Activated CD4-positive, CD25-positive, alpha-beta regulatory T cell treated with anti-CD3 and anti-CD28 coated beads, Interleukin-2, amount 50 U/mL, for 72 hours (primary cell): ENCODE measurements around the gene KIRREL3.
"Not testable (repeated sequence)": the region's sequence is repeated elsewhere in the genome, so short reads cannot be mapped to it uniquely, and the experiment has no call there.

ENCODE experiments used
- DNase-seq: peaks from one replicate; pipeline ENCODE4 v3.0.0; 2021

KIRREL3 gene

GRCh38 chr11:126411971-126412381 is 588.6 kb downstream of the KIRREL3 start:
- no peak for DNase-seq

GRCh38 chr11:126410649-126411048 is 589.9 kb downstream of the KIRREL3 start:
- DNase-seq, result no peak

- no peak for DNase-seq
Observed at GRCh38 chr11:126409620-126409985, 591.0 kb downstream of the KIRREL3 start.

- DNase-seq, result no peak
Observed at GRCh38 chr11:126408901-126409619, 591.5 kb downstream of the KIRREL3 start.

- DNase-seq, result no peak
Observed at GRCh38 chr11:126408496-126408895, 592.1 kb downstream of the KIRREL3 start.

- no peak for DNase-seq
Observed at GRCh38 chr11:126407682-126408288, 592.8 kb downstream of the KIRREL3 start.

- DNase-seq, result no peak
Observed at GRCh38 chr11:126407101-126407521, 593.5 kb downstream of the KIRREL3 start.

- no peak for DNase-seq
Observed at GRCh38 chr11:126406368-126406767, 594.2 kb downstream of the KIRREL3 start.

GRCh38 chr11:126405906-126406305 is 594.7 kb downstream of the KIRREL3 start:
- DNase-seq, result no peak

GRCh38 chr11:126405374-126405773 is 595.2 kb downstream of the KIRREL3 start:
- DNase-seq, result no peak

- DNase-seq, result no peak
Observed at GRCh38 chr11:126404367-126404766, 596.2 kb downstream of the KIRREL3 start.

GRCh38 chr11:126403658-126404057 is 596.9 kb downstream of the KIRREL3 start:
- DNase-seq, result no peak

- no peak for DNase-seq
Observed at GRCh38 chr11:126403022-126403581, 597.5 kb downstream of the KIRREL3 start.

GRCh38 chr11:126400479-126400878 is 600.1 kb downstream of the KIRREL3 start:
- no peak for DNase-seq

- no peak for DNase-seq
Observed at GRCh38 chr11:126400019-126400418, 600.6 kb downstream of the KIRREL3 start.

GRCh38 chr11:126398721-126399120 is 601.8 kb downstream of the KIRREL3 start:
- no peak for DNase-seq

- DNase-seq, result no peak
Observed at GRCh38 chr11:126398296-126398695, 602.3 kb downstream of the KIRREL3 start.

- DNase-seq, result no peak
Observed at GRCh38 chr11:126396965-126397364, 603.6 kb downstream of the KIRREL3 start.

- DNase-seq, result not testable (repeated sequence)
Observed at GRCh38 chr11:126396266-126396665, 604.3 kb downstream of the KIRREL3 start.

GRCh38 chr11:126395784-126396183 is 604.8 kb downstream of the KIRREL3 start:
- DNase-seq, result not testable (repeated sequence)

- not testable (repeated sequence) for DNase-seq
Observed at GRCh38 chr11:126394634-126395072, 605.9 kb downstream of the KIRREL3 start.

- no peak for DNase-seq
Observed at GRCh38 chr11:126394036-126394435, 606.5 kb downstream of the KIRREL3 start.

GRCh38 chr11:126393143-126393542 is 607.4 kb downstream of the KIRREL3 start:
- DNase-seq, result no peak

GRCh38 chr11:126392633-126393013 is 607.9 kb downstream of the KIRREL3 start:
- no peak for DNase-seq
